ENCODE data around the gene PGAP6.
A peak's percentile ranks its signal among the peaks of the same experiment; 100 is the strongest.
"Not testable (repeated sequence)": the region's sequence is repeated elsewhere in the genome, so short reads cannot be mapped to it uniquely, and the experiment has no call there.

Gene PGAP6

GRCh38 chr16:425082-425718 lies 43.4 kb upstream of the PGAP6 start, which contains the start of gene RAB11FIP3:
RAB11FIP3 (plus strand) TSS chr16:425649; CDS start chr16:426007, 358 bp downstream.
- H3K4me3 ChIP-seq (replicated peaks in 1 of 2; ENCODE audit: low read depth in 2 of 2, low read length in 2 of 2) = peak within 1 kb of the TSS; percentile 75 to 83
- no peak for TF ChIP-seq CTCF (IDR thresholded peaks at IDR 0.05; ENCODE audit: low read depth, low read length)
- peak; percentile 75 to 82 for DNase-seq (ENCODE audit: low read depth in 2 of 2)

- peak in 1 of 2 donors; percentile 41 for DNase-seq (ENCODE audit: low read depth in 2 of 2)
- H3K4me3 ChIP-seq (replicated peaks in 1 of 2; ENCODE audit: low read depth in 2 of 2, low read length in 2 of 2) = peak overlapping the region; percentile 17 to 75
- no peak for TF ChIP-seq CTCF (IDR thresholded peaks at IDR 0.05; ENCODE audit: low read depth, low read length)
Measured at GRCh38 chr16:424623-425081, 42.9 kb upstream of the PGAP6 start.

GRCh38 chr16:424033-424622 lies 42.4 kb upstream of the PGAP6 start:
- peak; percentile 97 to 99 for DNase-seq (ENCODE audit: low read depth in 2 of 2)
- H3K4me3 ChIP-seq (replicated peaks in 1 of 2; ENCODE audit: low read depth in 2 of 2, low read length in 2 of 2) = peak overlapping the region; percentile 21 to 75
- no peak for TF ChIP-seq CTCF (IDR thresholded peaks at IDR 0.05; ENCODE audit: low read depth, low read length)

GRCh38 chr16:422179-422578 lies 40.4 kb upstream of the PGAP6 start:
- DNase-seq (ENCODE audit: low read depth in 2 of 2); H3K4me3 ChIP-seq (replicated peaks in 1 of 2; ENCODE audit: low read depth in 2 of 2, low read length in 2 of 2): not testable (repeated sequence)

GRCh38 chr16:415170-415498 lies 33.4 kb upstream of the PGAP6 start:
- H3K4me3 ChIP-seq (replicated peaks in 1 of 2; ENCODE audit: low read depth in 2 of 2, low read length in 2 of 2); DNase-seq (ENCODE audit: low read depth in 2 of 2): not testable (repeated sequence)

GRCh38 chr16:414395-415169 lies 32.8 kb upstream of the PGAP6 start:
- no peak overlapping the region for H3K4me3 ChIP-seq (replicated peaks in 1 of 2; ENCODE audit: low read depth in 2 of 2, low read length in 2 of 2)
- TF ChIP-seq CTCF (IDR thresholded peaks at IDR 0.05; ENCODE audit: low read depth, low read length) = no peak
- DNase-seq (ENCODE audit: low read depth in 2 of 2) = peak in 1 of 2 donors; percentile 10

- no peak for TF ChIP-seq CTCF (IDR thresholded peaks at IDR 0.05; ENCODE audit: low read depth, low read length)
- DNase-seq (ENCODE audit: low read depth in 2 of 2) = no peak
- no peak overlapping the region for H3K4me3 ChIP-seq (replicated peaks in 1 of 2; ENCODE audit: low read depth in 2 of 2, low read length in 2 of 2)
Measured at GRCh38 chr16:411576-412265, 29.9 kb upstream of the PGAP6 start.

All from cardiac fibroblast (primary cell).